A549 (cell line): ENCODE measurements around the gene XPO6. TPM values are rescaled to one million over a fixed set of nuclear protein-coding genes. Genes with fewer than 3 reads are reported as not detected.

Experiments used
- ATAC-seq, 2 experiments: fragments of 200-7000 bp in 1 of 2; fragments of >200 bp in 1 of 2; cut with Nextera tagmentation in 1 of 2; cut with Tn5 transposase in 1 of 2; 3 replicates each; pipeline versions ENCODE4 v1.8.0 to v1.9.1; 2018 to 2020; ENCODE audit warnings: mild to moderate bottlenecking in 1 of 2, moderate library complexity in 1 of 2
- CTCF ChIA-PET: fragments of 300-600 bp; sonication (Branson Sonifier 250); formaldehyde crosslinking; extraction: SDS; loops from one replicate; lab custom pipeline; 2021; ENCODE audit warnings: antibody characterized with exemption, inconsistent platforms; lab: Yijun Ruan, JAX
- POLR2A ChIA-PET: fragments of 350-600 bp; formaldehyde crosslinking; extraction: SDS; loops from one replicate; lab custom pipeline; 2021; ENCODE audit warnings: antibody characterized with exemption, inconsistent platforms; lab: Yijun Ruan, JAX
- DNase-seq, 2 experiments: peaks; one replicate each; pipeline versions ENCODE4 v3.0.0 to v3.0.0-alpha.2; 2011 to 2016; ENCODE audit warnings: low read depth in 1 of 2, low spot score in 1 of 2
- FAIRE-seq: peaks from 2 replicates; lab custom pipeline; 2011; peaks lifted over from hg19 to GRCh38; lab: Jason Lieb, UNC
- H3K27ac ChIP-seq, 2 experiments: fragments of >200 bp; sonication (Bioruptor Twin); formaldehyde crosslinking; 3 replicates each; pipeline ENCODE4 v1.5.1; 2016 to 2017
- H3K4me1 ChIP-seq: fragments of >200 bp; sonication (Bioruptor Twin); formaldehyde crosslinking; 3 replicates; pipeline ENCODE4 v1.6.1; 2016
- H3K4me2 ChIP-seq: fragments of >200 bp; sonication (Bioruptor Twin); formaldehyde crosslinking; 3 replicates; pipeline ENCODE4 v1.6.1; 2016
- H3K4me3 ChIP-seq: fragments of >200 bp; sonication (Bioruptor Twin); formaldehyde crosslinking; 3 replicates; pipeline ENCODE4 v1.5.1; 2016
- H3K9me3 ChIP-seq: fragments of >200 bp; sonication (Bioruptor Twin); formaldehyde crosslinking; 3 replicates; pipeline ENCODE4 v1.6.1; 2016
- BHLHE40 ChIP-seq: IDR thresholded peaks from 2 replicates; pipeline ENCODE4 v1.6.1; 2012; ENCODE audit warnings: low read depth, low read length, inconsistent platforms
- CHD2 ChIP-seq: fragments of 150-350 bp; IDR thresholded peaks from 2 replicates; pipeline ENCODE4 v1.6.1; 2014; ENCODE audit warnings: low read length; ENCODE audit not compliant: partially characterized antibody
- EHF ChIP-seq: fragments of 250-450 bp; sonication (Bioruptor Pico); IDR thresholded peaks from 2 replicates; pipeline ENCODE4 v1.5.0; 2020; ENCODE audit warnings: mild to moderate bottlenecking
- EHMT2 ChIP-seq: fragments of 200-600 bp; sonication (generic); IDR thresholded peaks from 2 replicates; pipeline ENCODE4 v1.6.1; 2016; ENCODE audit warnings: antibody characterized with exemption, low read depth, mild to moderate bottlenecking, moderate library complexity
- FOSL2 ChIP-seq, 2 experiments: fragments of 450-650 bp in 1 of 2; fragments of >200 bp in 1 of 2; sonication (Bioruptor Twin) in 1 of 2; formaldehyde crosslinking; IDR thresholded peaks; 2 replicates each; pipeline versions ENCODE4 v1.5.0 to v1.6.1; 2016 to 2020; ENCODE audit warnings: mild to moderate bottlenecking in 1 of 2, moderate library complexity in 1 of 2
- FOXS1 ChIP-seq: fragments of 250-450 bp; sonication (Bioruptor Pico); IDR thresholded peaks from 2 replicates; pipeline ENCODE4 v1.5.0; 2020; ENCODE audit warnings: mild to moderate bottlenecking, moderate library complexity
- HOXA7 ChIP-seq: fragments of 250-450 bp; sonication (Bioruptor Pico); IDR thresholded peaks from 2 replicates; pipeline ENCODE4 v1.5.0; 2020; ENCODE audit warnings: mild to moderate bottlenecking, moderate library complexity
- JUN ChIP-seq, 2 experiments: fragments of >200 bp; sonication (Bioruptor Twin); formaldehyde crosslinking; IDR thresholded peaks; 2 replicates in 1 of 2; 3 replicates in 1 of 2; pipeline ENCODE4 v1.6.1; 2016 to 2017
- KDM5A ChIP-seq: fragments of 200-600 bp; sonication (generic); IDR thresholded peaks from 2 replicates; pipeline ENCODE4 v1.6.1; 2016; ENCODE audit warnings: antibody characterized with exemption, mild to moderate bottlenecking
- MYC ChIP-seq: IDR thresholded peaks from 2 replicates; pipeline ENCODE4 v1.6.1; 2012; ENCODE audit warnings: mild to moderate bottlenecking, inconsistent platforms, low read length, improper control_type of control experiment, borderline replicate concordance
- NFE2L2 ChIP-seq: fragments of 150-350 bp; conservative IDR thresholded peaks from 2 replicates; pipeline ENCODE4 v1.6.1; 2014; ENCODE audit warnings: low read length
- NPAS2 ChIP-seq: fragments of 250-450 bp; sonication (Bioruptor Pico); IDR thresholded peaks from 2 replicates; pipeline ENCODE4 v1.8.0; 2022; ENCODE audit warnings: mild to moderate bottlenecking, moderate library complexity, borderline replicate concordance
- NR3C1 ChIP-seq: fragments of >200 bp; sonication (Bioruptor Twin); formaldehyde crosslinking; IDR thresholded peaks from 3 replicates; pipeline ENCODE4 v1.6.1; 2017
- PHF8 ChIP-seq: fragments of 200-600 bp; sonication (generic); IDR thresholded peaks from 2 replicates; pipeline ENCODE4 v1.6.1; 2016; ENCODE audit warnings: low read depth, mild to moderate bottlenecking, antibody characterized with exemption, moderate library complexity, borderline replicate concordance
- RAD21 ChIP-seq, 2 experiments: fragments of >200 bp in 1 of 2; sonication (Bioruptor Twin) in 1 of 2; formaldehyde crosslinking in 1 of 2; IDR thresholded peaks in 1 of 2; conservative IDR thresholded peaks in 1 of 2; 2 replicates in 1 of 2; 3 replicates in 1 of 2; pipeline ENCODE4 v1.6.1; 2012 to 2018; ENCODE audit warnings: inconsistent platforms in 1 of 2
- RCOR1 ChIP-seq: fragments of 150-350 bp; IDR thresholded peaks from 2 replicates; pipeline ENCODE4 v1.6.1; 2014; ENCODE audit warnings: antibody characterized with exemption, low read length, low read depth
- RNF2 ChIP-seq: fragments of 200-600 bp; sonication (generic); IDR thresholded peaks from 2 replicates; pipeline ENCODE4 v1.6.1; 2016; ENCODE audit warnings: low read depth, mild to moderate bottlenecking, antibody characterized with exemption, moderate library complexity, borderline replicate concordance
- SMC3 ChIP-seq: fragments of >200 bp; sonication (Bioruptor Twin); formaldehyde crosslinking; IDR thresholded peaks from 3 replicates; pipeline ENCODE4 v1.6.1; 2018; ENCODE audit warnings: inconsistent platforms
- TFCP2L1 ChIP-seq: fragments of 250-450 bp; sonication (Bioruptor Pico); IDR thresholded peaks from 2 replicates; pipeline ENCODE4 v1.5.0; 2021; ENCODE audit warnings: mild to moderate bottlenecking
- ZC3H11A ChIP-seq: fragments of 450-650 bp; IDR thresholded peaks from 2 replicates; pipeline ENCODE4 v1.6.1; 2014; ENCODE audit warnings: antibody characterized with exemption, mild to moderate bottlenecking
- ZFP36 ChIP-seq: fragments of 450-650 bp; IDR thresholded peaks from 2 replicates; pipeline ENCODE4 v1.6.1; 2014; ENCODE audit warnings: borderline replicate concordance; ENCODE audit not compliant: partially characterized antibody
- WGBS: methylation state at CpG from one replicate; pipeline ENCODE4 v1.1.6; 2017; ENCODE audit errors: missing lambda C conversion rate; 5-methylcytosine and 5-hydroxymethylcytosine counted together
- polyA plus RNA-seq, 4 experiments: library from polyadenylated mRNA; depleted of rRNA in 3 of 4; stranded (reverse); fragments of >200 nt; fragmentation: RNase III in 1 of 4; extraction: RNeasy Plus Mini Kit Qiagen cat#74134 plus additional on column Dnase treatment in 1 of 4; gene quantifications; 2 replicates in 3 of 4; 3 replicates in 1 of 4; pipeline ENCODE4 v1.2.3, GENCODE V29; 2011 to 2017
- TF ChIP-seq, protein P1 (sequence below): fragments of 250-450 bp; sonication (Bioruptor Pico); IDR thresholded peaks from 2 replicates; pipeline ENCODE4 v1.5.0; 2021; ENCODE audit warnings: mild to moderate bottlenecking, moderate library complexity, borderline replicate concordance
- TF ChIP-seq, protein P2 (sequence below): IDR thresholded peaks from 2 replicates; pipeline ENCODE4 v1.6.1; 2012; ENCODE audit warnings: low read depth, borderline replicate concordance
- TF ChIP-seq, protein P3 (sequence below): IDR thresholded peaks from 2 replicates; pipeline ENCODE4 v1.6.1; 2012
- TF ChIP-seq, protein P4 (sequence below): fragments of 250-450 bp; sonication (Bioruptor Pico); IDR thresholded peaks from 2 replicates; pipeline ENCODE4 v1.5.0; 2020; ENCODE audit warnings: low read depth, mild to moderate bottlenecking, moderate library complexity

Gene XPO6
- polyA plus RNA-seq, 2 of the 4 experiments (the other 2 are of a cell fraction): 63.0 to 108 TPM

DNA sequence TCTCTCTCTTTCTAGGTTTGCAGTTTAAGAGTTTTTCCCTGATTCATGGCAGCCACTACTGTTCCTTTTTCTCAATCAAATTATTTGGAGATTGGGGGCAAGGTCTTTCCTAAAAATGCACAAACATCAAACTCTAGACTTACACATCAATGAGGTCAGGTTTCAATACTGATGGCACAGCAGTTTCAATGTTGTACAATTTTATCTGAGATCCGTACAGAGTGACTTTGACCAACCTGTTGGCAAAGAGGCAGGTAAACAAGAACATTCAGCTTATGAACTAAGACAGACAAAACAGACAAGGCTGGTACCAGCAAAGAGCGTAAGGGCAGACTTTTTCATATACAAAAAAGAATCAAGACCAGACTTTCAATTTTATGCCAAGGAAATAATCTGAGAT is 90.2 kb downstream of the XPO6 start:
- DNase-seq: no peak
- Histone ChIP-seq H3K4me2 (no peak overlapping the region), H3K4me3 (no peak overlapping the region), H3K4me1 (no peaks in the 10 kb centered on the region), H3K9me3 (no peaks in the 10 kb centered on the region), H3K27ac (no peak overlapping the region)
- ATAC-seq: no peak
- no peak for FAIRE-seq
- TF ChIP-seq CHD2 (no peak), MYC (no peak), PHF8 (no peak), RCOR1 (no peak), NR3C1 (no peak), JUN (IDR thresholded peaks at IDR 0.05) (no peak), KDM5A (no peak), EHMT2 (no peak), FOXS1 (CRISPR knock-in tag) (no peak), TFCP2L1 (CRISPR knock-in tag) (no peak), ZC3H11A (no peak)
- TF ChIP-seq, protein P1, sequence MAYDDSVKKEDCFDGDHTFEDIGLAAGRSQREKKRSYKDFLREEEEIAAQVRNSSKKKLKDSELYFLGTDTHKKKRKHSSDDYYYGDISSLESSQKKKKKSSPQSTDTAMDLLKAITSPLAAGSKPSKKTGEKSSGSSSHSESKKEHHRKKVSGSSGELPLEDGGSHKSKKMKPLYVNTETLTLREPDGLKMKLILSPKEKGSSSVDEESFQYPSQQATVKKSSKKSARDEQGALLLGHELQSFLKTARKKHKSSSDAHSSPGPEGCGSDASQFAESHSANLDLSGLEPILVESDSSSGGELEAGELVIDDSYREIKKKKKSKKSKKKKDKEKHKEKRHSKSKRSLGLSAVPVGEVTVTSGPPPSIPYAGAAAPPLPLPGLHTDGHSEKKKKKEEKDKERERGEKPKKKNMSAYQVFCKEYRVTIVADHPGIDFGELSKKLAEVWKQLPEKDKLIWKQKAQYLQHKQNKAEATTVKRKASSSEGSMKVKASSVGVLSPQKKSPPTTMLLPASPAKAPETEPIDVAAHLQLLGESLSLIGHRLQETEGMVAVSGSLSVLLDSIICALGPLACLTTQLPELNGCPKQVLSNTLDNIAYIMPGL (CRISPR knock-in tag): no peak
- TF ChIP-seq, protein P2, sequence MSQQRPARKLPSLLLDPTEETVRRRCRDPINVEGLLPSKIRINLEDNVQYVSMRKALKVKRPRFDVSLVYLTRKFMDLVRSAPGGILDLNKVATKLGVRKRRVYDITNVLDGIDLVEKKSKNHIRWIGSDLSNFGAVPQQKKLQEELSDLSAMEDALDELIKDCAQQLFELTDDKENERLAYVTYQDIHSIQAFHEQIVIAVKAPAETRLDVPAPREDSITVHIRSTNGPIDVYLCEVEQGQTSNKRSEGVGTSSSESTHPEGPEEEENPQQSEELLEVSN: no peak
- CTCF ChIA-PET: no interaction called here
- 92% methylated on average over 2 of the region's 2 CpGs for WGBS
- POLR2A ChIA-PET: no interaction called here

DNA sequence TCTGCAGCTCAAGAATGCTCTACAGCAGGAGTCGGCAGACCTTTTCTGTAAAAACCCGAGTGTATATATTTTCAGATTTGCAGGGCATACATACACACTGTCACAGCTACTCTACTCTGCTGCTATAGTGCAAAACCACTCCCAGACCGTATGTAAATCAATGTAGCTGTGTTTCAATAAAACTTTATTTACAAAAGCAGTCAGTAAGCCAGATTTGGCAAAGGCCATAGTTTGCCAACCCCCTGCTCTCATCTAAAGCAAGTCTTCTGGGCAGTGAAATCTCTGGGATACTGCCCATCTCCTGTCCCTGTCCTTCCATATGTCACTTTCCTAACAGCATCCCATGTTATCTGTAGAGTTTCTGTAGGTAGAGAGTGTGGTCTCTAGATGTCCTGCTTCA is 91.0 kb downstream of the XPO6 start:
- Histone ChIP-seq H3K4me3 (no peak overlapping the region), H3K27ac (no peak overlapping the region), H3K4me2 (no peak overlapping the region), H3K9me3 (no peaks in the 10 kb centered on the region), H3K4me1 (no peaks in the 10 kb centered on the region)
- POLR2A ChIA-PET: no interaction called here
- WGBS: 87% methylated on average over 3 of the region's 3 CpGs
- ATAC-seq: no peak
- no peak for DNase-seq
- CTCF ChIA-PET: no interaction called here
- no peak for FAIRE-seq
- no peak for TF ChIP-seq NFE2L2
- TF ChIP-seq, protein P3, sequence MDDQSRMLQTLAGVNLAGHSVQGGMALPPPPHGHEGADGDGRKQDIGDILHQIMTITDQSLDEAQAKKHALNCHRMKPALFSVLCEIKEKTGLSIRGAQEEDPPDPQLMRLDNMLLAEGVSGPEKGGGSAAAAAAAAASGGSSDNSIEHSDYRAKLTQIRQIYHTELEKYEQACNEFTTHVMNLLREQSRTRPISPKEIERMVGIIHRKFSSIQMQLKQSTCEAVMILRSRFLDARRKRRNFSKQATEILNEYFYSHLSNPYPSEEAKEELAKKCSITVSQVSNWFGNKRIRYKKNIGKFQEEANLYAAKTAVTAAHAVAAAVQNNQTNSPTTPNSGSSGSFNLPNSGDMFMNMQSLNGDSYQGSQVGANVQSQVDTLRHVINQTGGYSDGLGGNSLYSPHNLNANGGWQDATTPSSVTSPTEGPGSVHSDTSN: no peak
- TF ChIP-seq, protein P2: no peak
- TF ChIP-seq BHLHE40: no peak
- no peak for TF ChIP-seq SMC3
- no peak for TF ChIP-seq ZFP36
- no peak for TF ChIP-seq EHF (CRISPR knock-in tag)
- TF ChIP-seq, protein P1 (CRISPR knock-in tag): no peak
- no peak for TF ChIP-seq HOXA7 (CRISPR knock-in tag)
- TF ChIP-seq, protein P4, sequence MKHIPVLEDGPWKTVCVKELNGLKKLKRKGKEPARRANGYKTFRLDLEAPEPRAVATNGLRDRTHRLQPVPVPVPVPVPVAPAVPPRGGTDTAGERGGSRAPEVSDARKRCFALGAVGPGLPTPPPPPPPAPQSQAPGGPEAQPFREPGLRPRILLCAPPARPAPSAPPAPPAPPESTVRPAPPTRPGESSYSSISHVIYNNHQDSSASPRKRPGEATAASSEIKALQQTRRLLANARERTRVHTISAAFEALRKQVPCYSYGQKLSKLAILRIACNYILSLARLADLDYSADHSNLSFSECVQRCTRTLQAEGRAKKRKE (CRISPR knock-in tag): no peak
- TF ChIP-seq FOSL2 (IDR thresholded peaks at IDR 0.05): no peak
- TF ChIP-seq FOSL2 (CRISPR knock-in tag; IDR thresholded peaks at IDR 0.05): no peak
- no peak for TF ChIP-seq CHD2
- no peak for TF ChIP-seq MYC
- TF ChIP-seq RNF2: no peak
- no peak for TF ChIP-seq RAD21 (conservative IDR thresholded peaks at IDR 0.05 in 1 of 2, IDR thresholded peaks at IDR 0.05 in 1 of 2)
- TF ChIP-seq NPAS2 (CRISPR knock-in tag): no peak
- no peak for TF ChIP-seq PHF8
